Astrocyte of the spinal cord (primary cell): ENCODE results near the gene LRRTM4.

Experiments
- DNase-seq: peaks from one replicate; pipeline ENCODE4 v3.0.0; 2011; ENCODE audit warnings: low read depth, low spot score
- H3K4me3 ChIP-seq: 2 replicates; pipeline ENCODE4 v1.5.1; 2011; ENCODE audit warnings: low read depth, mild to moderate bottlenecking, low read length, moderate library complexity
- in situ Hi-C: cut with HindIII; loops from 2 replicates; pipeline ENCODE4 v1.10.0; 2017; ENCODE audit warnings: low sequenced_read_pairs
- TF ChIP-seq, protein P1 (sequence below): IDR thresholded peaks from 2 replicates; pipeline ENCODE4 v1.5.1; 2012; ENCODE audit warnings: low read depth, mild to moderate bottlenecking, low read length, inconsistent platforms

Gene LRRTM4

DNA sequence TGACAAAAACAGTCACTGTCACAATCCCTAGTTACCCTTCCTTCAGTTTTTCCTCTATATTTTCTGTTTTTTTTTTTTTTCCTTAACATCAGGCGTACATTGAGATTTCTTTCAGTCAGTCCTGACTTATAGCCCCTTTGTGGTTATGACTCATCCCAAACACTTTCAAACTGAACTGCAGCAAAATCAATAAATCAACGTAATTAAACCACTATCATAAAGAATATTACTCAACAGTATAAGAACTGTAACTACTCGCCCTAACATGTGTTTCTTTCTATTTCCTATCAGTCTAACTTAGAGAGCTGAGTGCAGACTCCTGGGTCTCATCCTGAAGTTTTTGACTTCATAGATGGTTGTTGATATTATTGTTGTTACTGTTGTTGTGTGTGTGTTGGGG, 523.5 kb downstream of the LRRTM4 start:
- peak; percentile 82 for DNase-seq
- H3K4me3 ChIP-seq, result no peak overlapping the region
- TF ChIP-seq, protein P1, sequence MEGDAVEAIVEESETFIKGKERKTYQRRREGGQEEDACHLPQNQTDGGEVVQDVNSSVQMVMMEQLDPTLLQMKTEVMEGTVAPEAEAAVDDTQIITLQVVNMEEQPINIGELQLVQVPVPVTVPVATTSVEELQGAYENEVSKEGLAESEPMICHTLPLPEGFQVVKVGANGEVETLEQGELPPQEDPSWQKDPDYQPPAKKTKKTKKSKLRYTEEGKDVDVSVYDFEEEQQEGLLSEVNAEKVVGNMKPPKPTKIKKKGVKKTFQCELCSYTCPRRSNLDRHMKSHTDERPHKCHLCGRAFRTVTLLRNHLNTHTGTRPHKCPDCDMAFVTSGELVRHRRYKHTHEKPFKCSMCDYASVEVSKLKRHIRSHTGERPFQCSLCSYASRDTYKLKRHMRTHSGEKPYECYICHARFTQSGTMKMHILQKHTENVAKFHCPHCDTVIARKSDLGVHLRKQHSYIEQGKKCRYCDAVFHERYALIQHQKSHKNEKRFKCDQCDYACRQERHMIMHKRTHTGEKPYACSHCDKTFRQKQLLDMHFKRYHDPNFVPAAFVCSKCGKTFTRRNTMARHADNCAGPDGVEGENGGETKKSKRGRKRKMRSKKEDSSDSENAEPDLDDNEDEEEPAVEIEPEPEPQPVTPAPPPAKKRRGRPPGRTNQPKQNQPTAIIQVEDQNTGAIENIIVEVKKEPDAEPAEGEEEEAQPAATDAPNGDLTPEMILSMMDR, result no peak
- in situ Hi-C loops, result no loop called here

DNA sequence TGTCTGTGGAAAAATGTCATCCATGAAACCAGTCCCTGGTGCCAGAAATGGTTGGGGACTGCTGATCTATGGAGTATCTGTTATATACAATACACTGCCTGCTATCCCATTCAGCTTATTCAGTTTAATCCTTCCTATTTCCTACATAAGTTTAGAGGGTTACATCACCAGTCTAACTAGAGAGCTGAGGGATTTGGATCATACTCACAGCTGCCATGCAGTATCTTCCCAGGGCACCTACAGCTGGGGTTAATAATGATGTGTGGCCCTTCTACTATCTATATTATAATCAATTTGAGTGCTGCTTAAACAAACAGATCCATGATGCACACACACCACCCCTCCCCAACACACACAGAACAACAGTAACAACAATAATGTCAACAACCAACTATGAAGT, 524.0 kb downstream of the LRRTM4 start:
- TF ChIP-seq, protein P1, result no peak
- H3K4me3 ChIP-seq, result no peak overlapping the region
- in situ Hi-C loops, result no loop called here

DNA sequence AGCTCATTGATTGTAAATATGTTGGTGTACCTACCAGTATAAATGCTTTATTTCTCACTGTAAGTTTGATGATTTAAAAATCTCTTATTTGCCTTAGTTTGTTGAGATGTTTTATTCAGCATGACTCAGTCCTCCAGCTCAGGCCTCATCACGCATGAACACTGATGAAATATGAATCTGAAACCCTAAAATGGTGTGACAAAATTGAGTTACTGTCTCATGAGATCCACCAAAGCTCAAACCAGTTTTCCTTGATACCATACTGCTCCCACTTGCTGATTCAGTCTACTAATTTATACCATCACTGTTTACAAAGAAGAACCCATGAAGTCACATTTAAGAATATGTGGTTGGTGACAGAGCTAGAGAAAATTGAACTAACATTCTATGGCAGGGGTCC, 524.9 kb downstream of the LRRTM4 start:
- in situ Hi-C loops, result no loop called here
- TF ChIP-seq, protein P1, result no peak
- H3K4me3 ChIP-seq, result no peak overlapping the region
- no peak for DNase-seq

More for the DNA sequence above, 524.0 kb downstream of the LRRTM4 start:
- no peak for DNase-seq

DNA sequence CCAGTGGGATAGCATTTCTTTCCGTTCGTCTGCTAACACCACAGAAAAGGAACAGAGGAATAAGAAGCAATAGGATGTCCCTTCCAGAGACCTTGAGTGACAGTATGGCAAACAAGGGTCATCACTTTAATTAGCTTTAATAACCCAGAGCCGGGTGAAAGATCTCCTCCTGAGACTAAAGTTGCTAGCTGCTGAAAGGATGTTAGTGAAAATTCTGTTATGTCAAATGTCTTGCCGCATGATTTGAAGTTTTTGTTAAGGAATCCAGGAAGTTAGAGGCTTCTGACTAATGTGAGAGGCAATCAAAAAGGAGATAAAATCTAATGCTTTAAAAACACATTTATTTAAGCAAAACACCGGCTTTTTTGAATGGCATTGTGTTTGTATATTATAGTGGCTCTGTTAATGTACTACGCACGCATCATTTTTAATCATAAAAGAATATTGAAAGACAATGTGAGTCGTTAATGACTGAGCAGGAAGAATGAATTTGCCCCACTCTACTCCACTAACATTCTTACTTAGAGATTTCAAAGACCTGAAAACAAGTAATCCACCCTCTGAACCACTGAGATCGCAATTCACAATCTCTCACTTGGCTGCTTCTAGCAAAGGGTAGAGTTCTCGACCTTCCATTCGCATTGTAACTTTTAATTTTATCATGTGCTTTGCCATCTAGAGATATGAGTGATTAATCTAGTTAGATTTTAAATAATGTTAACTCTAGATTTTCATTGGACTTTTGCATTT, 536.6 kb downstream of the LRRTM4 start:
- in situ Hi-C loops, result no loop called here
- TF ChIP-seq, protein P1, result no peak
- no peak overlapping the region for H3K4me3 ChIP-seq
- DNase-seq, result no peak

DNA sequence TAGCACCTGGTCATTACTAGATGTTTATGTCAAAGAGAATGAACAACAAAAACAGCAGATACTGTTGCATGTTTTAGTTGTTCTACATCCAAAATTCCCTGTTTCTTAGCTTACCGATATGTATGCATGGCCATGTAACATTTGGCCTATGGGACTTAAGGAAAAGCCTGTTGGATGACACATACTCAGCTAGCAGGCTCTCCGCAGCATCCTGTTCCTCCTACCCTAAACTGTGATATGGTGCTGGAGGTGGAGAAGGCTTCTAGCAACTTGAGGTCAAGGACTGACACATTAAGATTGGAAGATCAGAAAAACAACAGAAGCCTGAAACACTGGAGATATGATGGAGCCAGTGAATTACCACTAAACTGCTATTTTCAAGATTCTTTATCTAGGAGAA, 537.8 kb downstream of the LRRTM4 start:
- H3K4me3 ChIP-seq, result no peak overlapping the region
- DNase-seq, result no peak
- in situ Hi-C loops, result no loop called here
- TF ChIP-seq, protein P1, result no peak

DNA sequence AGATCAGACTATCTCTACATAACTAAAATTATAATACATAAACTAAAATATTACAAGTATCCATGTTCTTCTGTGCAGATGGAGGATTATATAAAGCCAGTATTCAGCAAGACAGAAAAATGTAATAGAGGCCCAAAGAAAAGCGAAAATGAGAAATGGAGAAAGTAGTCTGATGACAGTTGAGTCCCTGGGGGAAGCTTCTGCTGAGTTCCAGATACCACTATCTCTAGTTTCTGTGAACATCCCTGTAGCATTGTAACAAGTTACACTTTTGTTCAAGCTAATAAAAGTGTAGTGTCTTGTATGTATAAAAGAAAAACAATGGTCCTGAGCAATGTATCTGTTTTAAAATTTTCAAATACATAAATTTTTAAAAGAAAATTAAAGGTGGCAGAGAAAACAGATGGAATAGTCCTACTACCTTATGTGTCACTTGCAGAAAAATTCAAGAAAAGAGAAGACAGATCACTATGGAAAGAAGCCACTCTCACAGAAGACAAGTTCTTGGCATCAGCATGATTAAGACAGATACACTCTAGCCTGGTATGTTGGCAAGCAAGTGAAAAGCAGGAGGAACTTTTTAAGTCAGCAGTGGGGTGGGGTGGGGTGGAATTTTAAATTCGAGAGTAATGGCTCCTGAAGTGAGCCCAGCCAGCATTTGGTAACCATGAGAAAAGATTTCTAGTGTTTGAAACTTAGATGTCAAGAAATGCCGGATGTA, 541.9 kb downstream of the LRRTM4 start:
- no peak overlapping the region for H3K4me3 ChIP-seq
- TF ChIP-seq, protein P1, result no peak
- in situ Hi-C loops, result no loop called here
- no peak for DNase-seq
